ENCODE data around the gene FBLN5. TPM values are rescaled to one million over a fixed set of nuclear protein-coding genes. Genes with fewer than 3 reads are reported as not detected.

Gene FBLN5
- total RNA-seq: 98.7 and 101 TPM in 2 replicates
- long read RNA-seq, transcript FBLN5-202 (11 exons, 2,123 nt): major isoform, 163 of 236 reads
- long read RNA-seq, partial matches to known transcripts: 53 of 236 reads
- long read RNA-seq, other reads (novel, unspliced or antisense): 19 of 236 reads

GRCh38 chr14:91947475-91948184 lies at the start of gene FBLN5:
Gene FBLN5, minus strand, starts transcription at chr14:91947694. Its CDS starts 465 bp downstream, at chr14:91947229.
- Mint-ChIP-seq H3K9me3 (ENCODE audit: unreplicated experiment) (no peaks in the 10 kb centered on the region), H3K4me1 (ENCODE audit: unreplicated experiment) (peaks cover 36% of the 10 kb centered on the region), H3K27ac (ENCODE audit: unreplicated experiment) (peak within 1 kb of the TSS; percentile 90), H3K36me3 (ENCODE audit: unreplicated experiment) (peaks cover 3% of the 10 kb centered on the region), H3K27me3 (ENCODE audit: unreplicated experiment) (no peaks in the 10 kb centered on the region), H3K4me3 (ENCODE audit: unreplicated experiment) (peak within 1 kb of the TSS; percentile 92)
- no peak for TF ChIP-seq CTCF (IDR thresholded peaks at IDR 0.05)
- DNase-seq (ENCODE audit: extremely low spot score, unreplicated experiment): peak; percentile 86

- Mint-ChIP-seq H3K27ac (ENCODE audit: unreplicated experiment) (peak overlapping the region; percentile 20), H3K4me1 (ENCODE audit: unreplicated experiment) (peaks cover 13% of the 10 kb centered on the region), H3K36me3 (ENCODE audit: unreplicated experiment) (peaks cover 34% of the 10 kb centered on the region), H3K4me3 (ENCODE audit: unreplicated experiment) (no peak overlapping the region), H3K27me3 (ENCODE audit: unreplicated experiment) (no peaks in the 10 kb centered on the region), H3K9me3 (ENCODE audit: unreplicated experiment) (no peaks in the 10 kb centered on the region)
- DNase-seq (ENCODE audit: extremely low spot score, unreplicated experiment): no peak
- TF ChIP-seq CTCF (IDR thresholded peaks at IDR 0.05): peak; percentile 74
Observed at GRCh38 chr14:91996948-91997371, 49.5 kb upstream of the FBLN5 start.

GRCh38 chr14:91987192-91987591 lies 39.7 kb upstream of the FBLN5 start:
- Mint-ChIP-seq H3K9me3 (ENCODE audit: unreplicated experiment) (no peaks in the 10 kb centered on the region), H3K4me3 (ENCODE audit: unreplicated experiment) (no peak overlapping the region), H3K36me3 (ENCODE audit: unreplicated experiment) (peaks cover 66% of the 10 kb centered on the region), H3K27me3 (ENCODE audit: unreplicated experiment) (no peaks in the 10 kb centered on the region), H3K4me1 (ENCODE audit: unreplicated experiment) (peaks cover 31% of the 10 kb centered on the region), H3K27ac (ENCODE audit: unreplicated experiment) (no peak overlapping the region)
- DNase-seq (ENCODE audit: extremely low spot score, unreplicated experiment): no peak
- no peak for TF ChIP-seq CTCF (IDR thresholded peaks at IDR 0.05)

- Mint-ChIP-seq H3K4me1 (ENCODE audit: unreplicated experiment) (peaks cover 32% of the 10 kb centered on the region), H3K4me3 (ENCODE audit: unreplicated experiment) (no peak overlapping the region), H3K27ac (ENCODE audit: unreplicated experiment) (peak overlapping the region; percentile 45), H3K9me3 (ENCODE audit: unreplicated experiment) (no peaks in the 10 kb centered on the region), H3K27me3 (ENCODE audit: unreplicated experiment) (no peaks in the 10 kb centered on the region), H3K36me3 (ENCODE audit: unreplicated experiment) (peaks cover 62% of the 10 kb centered on the region)
- no peak for TF ChIP-seq CTCF (IDR thresholded peaks at IDR 0.05)
- DNase-seq (ENCODE audit: extremely low spot score, unreplicated experiment): no peak
Observed at GRCh38 chr14:91985521-91986255, 38.2 kb upstream of the FBLN5 start.

- Mint-ChIP-seq H3K9me3 (ENCODE audit: unreplicated experiment) (no peaks in the 10 kb centered on the region), H3K4me3 (ENCODE audit: unreplicated experiment) (no peak overlapping the region), H3K4me1 (ENCODE audit: unreplicated experiment) (peaks cover 39% of the 10 kb centered on the region), H3K27me3 (ENCODE audit: unreplicated experiment) (no peaks in the 10 kb centered on the region), H3K36me3 (ENCODE audit: unreplicated experiment) (peaks cover 64% of the 10 kb centered on the region), H3K27ac (ENCODE audit: unreplicated experiment) (peak overlapping the region; percentile 19)
- DNase-seq (ENCODE audit: extremely low spot score, unreplicated experiment): no peak
- no peak for TF ChIP-seq CTCF (IDR thresholded peaks at IDR 0.05)
Observed at GRCh38 chr14:91985008-91985407, 37.5 kb upstream of the FBLN5 start.
